Endothelial cell of umbilical vein (primary cell): ENCODE results near the gene ST8SIA1. TPM values are rescaled to one million over a fixed set of nuclear protein-coding genes. Genes with fewer than 3 reads are reported as not detected.

ENCODE experiments used
- BruUV-seq: library from RNA; stranded (reverse); fragments of 400-500 nt; replicated peaks from 2 replicates; lab custom pipeline; 2021; lab: Mats Ljungman, UMichigan
- CTCF ChIA-PET: fragments of 300-600, 350-600 bp; sonication (Branson Sonifier 250); formaldehyde crosslinking; loops from one replicate; lab custom pipeline; 2021; ENCODE audit warnings: antibody characterized with exemption, inconsistent platforms; lab: Charles Lee
- POLR2A ChIA-PET: fragments of 300-600, 350-600 bp; sonication (Branson Sonifier 250); formaldehyde crosslinking; loops from one replicate; lab custom pipeline; 2021; ENCODE audit warnings: antibody characterized with exemption, inconsistent platforms; lab: Charles Lee
- DNase-seq: peaks from one replicate; pipeline ENCODE4 v3.0.0-alpha.2; 2011; ENCODE audit warnings: low read depth, low spot score
- FAIRE-seq: peaks from 2 replicates; lab custom pipeline; 2011; peaks lifted over from hg19 to GRCh38; lab: Jason Lieb, UNC
- H2AFZ ChIP-seq: 2 replicates; pipeline ENCODE4 v1.6.0; 2012; ENCODE audit warnings: low read depth, low read length, control low read depth, inconsistent platforms
- H3K27ac ChIP-seq: 2 replicates; pipeline ENCODE4 v1.5.1; 2011; ENCODE audit warnings: low read depth, mild to moderate bottlenecking, control low read depth, low read length, moderate library complexity; ENCODE audit not compliant: insufficient read depth
- H3K27me3 ChIP-seq, 2 experiments: 2 replicates each; pipeline versions ENCODE4 v1.6.0 to v1.6.1; 2011; ENCODE audit warnings: low read length in 2 of 2, mixed read lengths in 1 of 2; ENCODE audit not compliant: control insufficient read depth in 2 of 2, insufficient read depth in 2 of 2
- H3K36me3 ChIP-seq, 2 experiments: 2 replicates in 1 of 2; 3 replicates in 1 of 2; pipeline ENCODE4 v1.5.1; 2011; ENCODE audit warnings: low read length in 2 of 2, mild to moderate bottlenecking in 1 of 2, moderate library complexity in 1 of 2; ENCODE audit not compliant: control insufficient read depth in 2 of 2, insufficient read depth in 2 of 2; ENCODE audit errors: extremely low read depth in 1 of 2
- H3K4me1 ChIP-seq: 3 replicates; pipeline ENCODE4 v1.5.1; 2011; ENCODE audit warnings: mild to moderate bottlenecking, low read length; ENCODE audit not compliant: control insufficient read depth, insufficient read depth; ENCODE audit errors: extremely low read depth
- H3K4me2 ChIP-seq: 2 replicates; pipeline ENCODE4 v1.6.1; 2011; ENCODE audit warnings: low read length, control low read depth, mixed read lengths; ENCODE audit not compliant: insufficient read depth
- H3K4me3 ChIP-seq, 3 experiments: fragments of 200-600 bp in 1 of 3; sonication (generic), shearing (Covaris generic) in 1 of 3; replicated peaks in 1 of 3; 2 replicates each; pipeline ENCODE4 v1.5.1; 2011 to 2016; ENCODE audit warnings: control low read depth in 3 of 3, low read length in 3 of 3, mild to moderate bottlenecking in 2 of 3, inconsistent platforms in 1 of 3, low read depth in 1 of 3, moderate library complexity in 1 of 3; ENCODE audit not compliant: insufficient read depth in 1 of 3
- H3K79me2 ChIP-seq: 2 replicates; pipeline ENCODE4 v1.6.0; 2012; ENCODE audit warnings: low read length, inconsistent platforms; ENCODE audit not compliant: control insufficient read depth, insufficient read depth
- H3K9ac ChIP-seq: replicated peaks from 2 replicates; pipeline ENCODE3; 2011; ENCODE audit warnings: low read length, control low read depth; ENCODE audit not compliant: insufficient read depth; ENCODE audit errors: extremely low read depth
- H3K9me1 ChIP-seq: replicated peaks from 3 replicates; pipeline ENCODE4 v1.6.0; 2011; ENCODE audit warnings: mild to moderate bottlenecking, low read length; ENCODE audit not compliant: control insufficient read depth, insufficient read depth; ENCODE audit errors: extremely low read depth
- H3K9me3 ChIP-seq: replicated peaks from 2 replicates; pipeline ENCODE4 v1.5.1; 2012; ENCODE audit warnings: low read length, inconsistent platforms; ENCODE audit not compliant: control insufficient read depth, insufficient read depth
- H4K20me1 ChIP-seq: replicated peaks from 2 replicates; pipeline ENCODE3; 2011; ENCODE audit warnings: mild to moderate bottlenecking, low read length; ENCODE audit not compliant: control insufficient read depth, insufficient read depth; ENCODE audit errors: extremely low read depth
- CTCF ChIP-seq, 2 donors: IDR thresholded peaks; 1 replicate in 1 of 2; 2 replicates in 1 of 2; pipeline ENCODE4 v1.5.1; 2011; ENCODE audit warnings: low read length in 2 of 2, mild to moderate bottlenecking in 2 of 2, moderate library complexity in 2 of 2, control low read depth in 1 of 2, inconsistent platforms in 1 of 2, low read depth in 1 of 2; ENCODE audit not compliant: insufficient read depth in 1 of 2; ENCODE audit errors: extremely low read depth in 1 of 2
- EZH2 ChIP-seq: IDR thresholded peaks from 2 replicates; pipeline ENCODE4 v1.6.1; 2012; ENCODE audit warnings: borderline replicate concordance, low read depth, mild to moderate bottlenecking, moderate library complexity, low read length, inconsistent platforms; ENCODE audit not compliant: severe bottlenecking
- FOS ChIP-seq: IDR thresholded peaks from 2 replicates; pipeline ENCODE4 v1.6.1; 2011; ENCODE audit warnings: mild to moderate bottlenecking, low read length, moderate library complexity, borderline replicate concordance; ENCODE audit not compliant: insufficient read depth
- GATA2 ChIP-seq: IDR thresholded peaks from 2 replicates; pipeline ENCODE4 v1.7.0; 2011; ENCODE audit warnings: low read depth, mild to moderate bottlenecking, moderate library complexity, mixed read lengths, low read length; ENCODE audit not compliant: insufficient read length, insufficient read depth
- JUN ChIP-seq: IDR thresholded peaks from 2 replicates; pipeline ENCODE4 v1.6.1; 2011; ENCODE audit warnings: borderline replicate concordance, low read depth; ENCODE audit not compliant: insufficient read length, insufficient read depth
- MAX ChIP-seq: IDR thresholded peaks from 2 replicates; pipeline ENCODE4 v1.6.1; 2011; ENCODE audit not compliant: insufficient read depth, insufficient read length
- MYC ChIP-seq: IDR thresholded peaks from one replicate; pipeline ENCODE4 v1.6.1; 2011; ENCODE audit warnings: mild to moderate bottlenecking, low read depth, low read length
- POLR2A ChIP-seq: IDR thresholded peaks from 2 replicates; pipeline ENCODE4 v1.6.1; 2012; ENCODE audit warnings: low read depth, mild to moderate bottlenecking, control low read depth, low read length
- POLR2AphosphoS5 ChIP-seq: IDR thresholded peaks from 2 replicates; pipeline ENCODE4 v1.6.1; 2012; ENCODE audit warnings: low read depth, mild to moderate bottlenecking, control low read depth, low read length, moderate library complexity; ENCODE audit not compliant: insufficient read depth
- dilution Hi-C: fragments of 300-500 bp; cut with MboI; formaldehyde crosslinking; loops from one replicate; pipeline ENCODE4 v1.15.0; 2019; ENCODE audit warnings: low sequenced_read_pairs; ENCODE audit not compliant: extremely low pct_ligation_motif_present
- intact Hi-C: fragments of 100-400 bp; cut with micrococcal nuclease; formaldehyde crosslinking; loops from one replicate; pipeline ENCODE4 v1.10.0; 2022
- polyA plus RNA-seq, 4 experiments: library from polyadenylated mRNA; depleted of rRNA in 3 of 4; stranded (reverse) in 3 of 4; unstranded in 1 of 4; fragments of >200 nt; gene quantifications; 2 replicates each; pipeline versions ENCODE4 v1.2.1 to v1.2.3, GENCODE V29; 2011 to 2012; ENCODE audit warnings: missing spikeins in 1 of 4
- total RNA-seq: library from RNA; stranded (reverse); gene quantifications from 2 replicates; pipeline ENCODE4 v1.2.3, GENCODE V29; 2021

Gene ST8SIA1
- total and polyA plus RNA-seq, 2 donors (not counting 3 experiments of a cell fraction or from before 2014, with no cell fraction given), result not detected

- POLR2A ChIA-PET, result no interaction called here
These were observed 162.0 kb downstream of the ST8SIA1 start for GRCh38 chr12:22172501-22172900.

More at GRCh38 chr12:22172501-22172900, 162.0 kb downstream of the ST8SIA1 start:
- Histone ChIP-seq H3K79me2 (no peaks in the 10 kb centered on the region), H3K4me3 (no peak overlapping the region), H2AFZ (no peak overlapping the region), H3K27me3 (no peaks in the 10 kb centered on the region), H4K20me1 (no peaks in the 10 kb centered on the region), H3K27ac (no peak overlapping the region), H3K9ac (no peak overlapping the region), H3K36me3 (no peaks in the 10 kb centered on the region), H3K4me2 (no peak overlapping the region), H3K9me1 (no peaks in the 10 kb centered on the region), H3K9me3 (no peaks in the 10 kb centered on the region), H3K4me1 (no peaks in the 10 kb centered on the region)
- intact Hi-C loops (no loop called here), dilution Hi-C loops (no loop called here)
- TF ChIP-seq MYC (no peak), JUN (no peak), EZH2 (no peak), POLR2AphosphoS5 (no peak), MAX (no peak), CTCF (IDR thresholded peaks at IDR 0.05; ENCODE audit: extremely low read depth in 1 of 2, insufficient read depth in 1 of 2, low read depth in 1 of 2, low read length in 2 of 2) (no peak), POLR2A (no peak), FOS (no peak), GATA2 (no peak)
- CTCF ChIA-PET, result interaction anchor here (1.0 to 2.0 kb wide), 4 partner anchors 8 to 475 kb away, joined by 4 to 8 read pairs (median 4); no protein-coding TSS in a partner anchor
- DNase-seq (no peak), FAIRE-seq (no peak)
- BruUV-seq, result no TSS peak
